AG09319 (cell line): ENCODE results near the gene LPAR2.
"Not testable (repeated sequence)": the region's sequence is repeated elsewhere in the genome, so short reads cannot be mapped to it uniquely, and the experiment has no call there.

Source experiments
- DNase-seq: peaks from one replicate; pipeline ENCODE4 v3.0.0-alpha.2; 2010; ENCODE audit warnings: low read depth; ENCODE audit errors: extremely low read depth
- TF ChIP-seq, protein P1 (sequence below): IDR thresholded peaks from 2 replicates; pipeline ENCODE4 v1.5.1; 2011; ENCODE audit warnings: low read depth, mild to moderate bottlenecking, inconsistent platforms, low read length, moderate library complexity

The LPAR2 gene

DNA sequence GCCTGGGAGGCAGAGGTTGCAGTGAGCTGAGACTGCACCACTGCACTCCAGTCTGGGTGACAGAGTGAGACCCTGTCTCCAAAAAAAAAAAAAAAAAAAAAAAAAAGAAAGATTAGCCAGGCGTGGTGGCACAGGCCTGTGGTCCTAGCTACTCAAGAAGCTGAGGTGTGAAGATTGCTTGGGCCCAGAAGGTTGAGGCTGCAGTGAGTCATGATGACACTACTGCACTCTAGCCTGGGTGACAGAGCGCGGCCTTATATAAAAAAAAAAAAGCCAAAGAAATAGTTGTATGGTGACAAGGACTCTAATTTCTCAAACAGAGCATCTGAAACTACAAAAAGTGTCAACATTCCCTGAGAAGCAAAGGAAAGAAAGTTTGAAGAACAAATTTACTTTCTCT is 12.9 kb downstream of the LPAR2 start:
- DNase-seq: no peak

DNA sequence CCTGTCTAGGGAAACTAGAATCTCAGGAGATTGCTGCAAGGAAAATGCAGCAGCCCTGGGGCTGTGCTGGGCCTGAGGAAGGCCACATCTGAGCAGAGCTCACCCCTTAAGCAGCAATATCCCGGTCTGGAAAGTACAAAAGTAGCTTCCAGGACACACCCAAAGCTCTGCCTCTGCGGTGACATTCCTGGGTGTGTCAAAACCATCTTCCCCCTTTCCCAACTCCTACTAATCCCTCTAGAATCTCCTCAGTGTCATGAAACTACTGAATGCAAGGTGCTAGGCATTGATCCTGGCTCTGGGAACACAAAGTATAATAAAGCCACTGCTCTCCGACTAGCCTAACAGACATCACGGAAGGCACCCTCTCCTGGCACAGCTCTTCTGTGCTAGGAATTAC is 14.5 kb downstream of the LPAR2 start:
- DNase-seq: no peak
- TF ChIP-seq, protein P1, sequence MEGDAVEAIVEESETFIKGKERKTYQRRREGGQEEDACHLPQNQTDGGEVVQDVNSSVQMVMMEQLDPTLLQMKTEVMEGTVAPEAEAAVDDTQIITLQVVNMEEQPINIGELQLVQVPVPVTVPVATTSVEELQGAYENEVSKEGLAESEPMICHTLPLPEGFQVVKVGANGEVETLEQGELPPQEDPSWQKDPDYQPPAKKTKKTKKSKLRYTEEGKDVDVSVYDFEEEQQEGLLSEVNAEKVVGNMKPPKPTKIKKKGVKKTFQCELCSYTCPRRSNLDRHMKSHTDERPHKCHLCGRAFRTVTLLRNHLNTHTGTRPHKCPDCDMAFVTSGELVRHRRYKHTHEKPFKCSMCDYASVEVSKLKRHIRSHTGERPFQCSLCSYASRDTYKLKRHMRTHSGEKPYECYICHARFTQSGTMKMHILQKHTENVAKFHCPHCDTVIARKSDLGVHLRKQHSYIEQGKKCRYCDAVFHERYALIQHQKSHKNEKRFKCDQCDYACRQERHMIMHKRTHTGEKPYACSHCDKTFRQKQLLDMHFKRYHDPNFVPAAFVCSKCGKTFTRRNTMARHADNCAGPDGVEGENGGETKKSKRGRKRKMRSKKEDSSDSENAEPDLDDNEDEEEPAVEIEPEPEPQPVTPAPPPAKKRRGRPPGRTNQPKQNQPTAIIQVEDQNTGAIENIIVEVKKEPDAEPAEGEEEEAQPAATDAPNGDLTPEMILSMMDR: no peak

More for the DNA sequence above, 12.9 kb downstream of the LPAR2 start:
- TF ChIP-seq, protein P1: no peak

DNA sequence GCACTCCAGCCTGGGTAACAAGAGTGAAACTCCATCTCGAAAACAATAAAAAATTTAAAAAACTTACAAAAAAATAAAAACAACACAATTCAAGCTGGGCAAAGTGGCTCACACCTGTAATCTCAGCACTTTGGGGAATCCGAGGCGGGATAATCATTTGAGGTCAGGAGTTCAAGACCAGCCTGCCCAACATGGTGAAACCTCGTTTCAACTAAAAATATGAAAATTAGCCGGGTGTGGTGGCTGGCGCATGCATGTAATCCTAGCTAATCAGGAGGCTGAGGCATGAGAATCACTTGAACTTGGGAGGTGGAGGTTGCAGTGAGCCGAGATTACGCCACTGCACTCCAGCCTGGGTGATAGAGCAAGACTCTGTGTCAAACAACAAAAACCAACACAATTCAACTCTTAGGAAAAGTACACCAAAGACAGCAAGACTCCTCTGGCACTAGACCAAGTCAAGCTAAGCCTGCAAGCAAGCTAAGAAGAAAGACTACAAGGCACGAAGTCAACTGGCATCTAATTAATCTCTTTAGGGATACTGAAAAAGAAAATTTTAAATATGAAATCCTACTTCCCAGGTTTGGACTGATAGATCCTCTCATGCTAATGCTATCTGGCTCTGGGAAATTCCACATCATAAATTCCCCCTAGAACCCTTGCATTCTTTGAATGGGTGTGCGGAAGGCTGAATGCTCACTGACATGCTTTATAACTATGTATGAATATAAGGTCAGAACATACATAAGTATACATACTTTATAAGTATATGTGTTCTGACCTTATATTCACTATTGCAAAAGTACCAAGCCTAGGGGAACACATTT is 17.4 kb downstream of the LPAR2 start:
- TF ChIP-seq, protein P1: no peak

DNA sequence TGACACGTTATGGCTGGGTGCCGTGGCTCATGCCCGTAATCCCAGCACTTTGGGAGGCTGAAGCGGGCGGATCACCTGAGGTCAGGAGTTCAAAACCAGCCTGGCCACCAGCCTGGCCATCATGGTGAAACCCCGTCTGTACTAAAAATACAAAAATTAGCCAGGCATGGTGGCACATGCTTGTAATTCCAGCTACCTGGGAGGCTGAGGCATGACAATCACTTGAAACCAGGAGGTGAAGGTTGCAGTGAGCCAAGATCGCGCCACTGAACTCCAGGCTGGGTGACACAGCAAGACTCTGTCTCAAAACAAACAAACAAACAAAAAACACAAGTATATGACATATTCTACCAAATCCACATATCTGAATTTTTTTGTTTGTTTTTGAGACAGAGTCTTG is 21.3 kb downstream of the LPAR2 start:
- not testable (repeated sequence) for DNase-seq

More for the DNA sequence above, 17.4 kb downstream of the LPAR2 start:
- no peak for DNase-seq

DNA sequence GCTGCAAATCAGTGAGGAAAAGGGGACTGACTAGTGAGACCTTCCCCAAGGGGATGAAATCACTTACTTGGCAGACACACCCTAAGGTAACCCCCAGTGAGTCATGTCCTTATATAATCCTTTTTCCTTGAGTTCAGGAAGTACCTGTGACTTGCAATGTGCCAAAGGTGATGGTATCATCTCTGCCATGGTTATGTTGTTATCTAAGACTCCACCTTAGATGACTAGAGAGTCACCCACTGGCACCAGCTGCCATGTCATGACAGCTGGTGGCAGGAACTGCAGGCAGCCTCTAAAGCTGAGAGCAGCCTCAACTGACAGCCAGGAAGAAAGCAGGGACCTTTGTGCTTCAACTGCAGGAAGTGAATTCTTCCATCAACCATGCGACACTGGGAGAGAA is 22.0 kb downstream of the LPAR2 start:
- TF ChIP-seq, protein P1: no peak
- no peak for DNase-seq

DNA sequence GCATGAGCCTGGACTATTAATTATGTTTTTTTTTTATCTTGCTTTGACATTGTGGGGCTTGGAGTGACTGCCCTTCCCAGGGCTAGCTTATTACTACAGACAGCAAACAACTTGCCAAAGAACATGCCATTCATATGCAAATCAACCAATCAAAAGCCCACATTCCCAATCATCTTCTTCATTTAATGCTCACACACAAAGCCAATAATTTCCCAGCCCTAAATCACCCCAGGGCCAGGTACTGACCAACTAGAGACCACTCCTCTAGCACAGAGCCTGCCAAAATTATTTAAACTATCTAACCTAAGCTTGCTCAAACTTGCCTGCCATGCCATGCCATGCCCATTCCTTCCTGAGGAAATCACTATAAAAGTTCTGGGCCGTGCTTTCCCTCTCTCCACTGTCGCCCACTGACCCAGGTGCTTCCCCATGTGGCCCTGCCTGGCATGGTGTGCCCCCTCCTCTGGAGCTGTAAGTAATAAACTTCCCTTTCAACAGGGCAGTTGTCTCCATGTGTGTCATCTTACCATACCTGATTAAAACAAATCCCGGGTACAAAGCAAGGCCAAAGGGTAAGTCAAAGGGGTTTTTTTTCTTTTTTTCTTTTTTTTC is 25.2 kb downstream of the LPAR2 start:
- TF ChIP-seq, protein P1: no peak
- DNase-seq: no peak

DNA sequence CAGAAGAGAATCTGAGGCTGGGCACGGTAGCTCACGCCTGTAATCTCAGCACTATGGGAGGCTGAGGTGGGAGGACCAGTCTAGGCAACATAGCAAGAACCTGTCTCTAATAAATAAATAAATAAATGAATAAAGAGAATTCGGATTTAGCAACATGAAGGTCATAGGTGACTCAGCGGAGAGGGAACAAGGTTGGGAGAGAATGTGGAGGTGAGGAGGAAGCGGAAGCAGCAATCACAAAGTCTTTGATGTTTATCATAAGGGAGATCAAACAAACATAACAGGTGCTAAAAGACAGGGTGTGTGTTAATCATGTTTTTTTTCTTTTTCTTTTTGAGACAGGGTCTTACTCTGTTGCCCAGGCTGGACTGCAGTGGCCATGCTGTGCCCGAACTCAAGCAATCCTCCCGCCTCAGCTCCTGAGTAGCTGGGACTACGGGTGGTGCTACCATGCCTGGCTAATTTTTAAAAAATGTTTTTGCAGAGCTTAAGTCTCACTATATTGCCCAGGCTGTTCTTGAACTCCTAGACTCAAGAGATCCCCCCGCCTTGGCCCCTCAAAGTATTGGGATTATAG is 25.8 kb downstream of the LPAR2 start:
- TF ChIP-seq, protein P1: no peak
- DNase-seq: no peak
